Kidney epithelial cell (primary cell): ENCODE measurements around the gene USP21. TPM values are rescaled to one million over a fixed set of nuclear protein-coding genes. Genes with fewer than 3 reads are reported as not detected.

Experiments
- DNase-seq: peaks from one replicate; pipeline ENCODE4 v3.0.0-alpha.2; 2010; ENCODE audit warnings: low read depth
- H3K27me3 ChIP-seq: 2 replicates; pipeline ENCODE4 v1.6.0; 2011; ENCODE audit warnings: low read length; ENCODE audit not compliant: control insufficient read depth, insufficient read depth
- H3K36me3 ChIP-seq: 2 replicates; pipeline ENCODE4 v1.5.1; 2011; ENCODE audit warnings: low read length; ENCODE audit not compliant: control insufficient read depth, insufficient read depth
- H3K4me3 ChIP-seq: 2 replicates; pipeline ENCODE4 v1.5.1; 2011; ENCODE audit warnings: low read depth, mild to moderate bottlenecking, control low read depth, low read length
- CTCF ChIP-seq: IDR thresholded peaks from 2 replicates; pipeline ENCODE4 v1.5.1; 2011; ENCODE audit warnings: mild to moderate bottlenecking, moderate library complexity, low read length, control low read depth, inconsistent platforms; ENCODE audit not compliant: insufficient read depth, poor library complexity, severe bottlenecking
- total RNA-seq: library from RNA; depleted of rRNA; stranded (reverse); fragments of >200 nt; gene quantifications from 2 replicates; pipeline ENCODE4 v1.2.3, GENCODE V29; 2015

Gene USP21
- total RNA-seq, 1 donor from 2014 or later: 10.5 TPM

- DNase-seq: no peak
- no peaks in the 10 kb centered on the region for H3K36me3 ChIP-seq
- no peaks in the 10 kb centered on the region for H3K27me3 ChIP-seq
- peak overlapping the region; percentile 92 for H3K4me3 ChIP-seq
- TF ChIP-seq CTCF: no peak
Measured at GRCh38 chr1:161131523-161132409, 27.5 kb upstream of the USP21 start.

DNA sequence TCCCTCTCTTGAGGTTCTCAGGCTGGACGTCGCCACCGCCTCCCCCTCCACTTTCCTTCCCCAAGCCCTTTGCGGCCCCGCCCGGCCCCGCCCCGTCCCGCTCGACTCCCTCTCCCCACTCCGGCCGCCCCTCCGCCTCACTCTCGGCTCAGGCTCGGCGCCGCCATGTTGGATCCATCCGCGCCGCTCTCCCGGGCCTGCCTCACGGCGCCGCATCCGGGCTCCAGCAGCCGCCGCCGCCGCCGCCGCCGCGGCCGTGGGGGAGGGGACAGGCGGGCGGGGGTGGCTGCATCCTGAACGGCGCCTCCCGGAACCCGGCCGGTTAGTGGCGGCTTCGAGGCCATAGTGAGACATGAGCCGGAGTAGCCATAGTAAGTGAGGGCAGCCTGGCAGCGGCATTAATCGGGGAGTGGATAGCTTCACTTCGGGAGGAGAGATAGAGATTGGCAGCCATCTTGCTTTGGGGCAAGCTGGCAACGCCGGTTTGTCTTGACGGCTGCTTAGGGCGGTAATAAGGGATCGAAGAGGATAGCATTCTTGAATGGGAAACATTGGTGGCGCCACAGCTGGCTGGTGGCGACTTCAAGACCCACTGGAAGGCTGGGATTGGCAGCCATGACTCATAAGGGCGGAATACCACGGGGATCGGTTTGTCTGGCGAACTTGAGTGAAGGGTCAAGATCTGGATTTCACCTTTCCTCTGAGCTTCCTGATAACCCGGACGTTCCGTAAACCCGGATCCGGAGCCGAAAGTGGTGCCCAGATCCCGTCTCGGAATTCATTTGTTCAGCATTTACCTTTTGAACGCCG lies 26.7 kb upstream of the USP21 start, which contains the start of gene DEDD:
DEDD (minus strand) TSS at position 258 of the 810 bp plus-strand sequence. CDS start 8,205 bp downstream, outside the sequence.
- DNase-seq: peak; percentile 89
- TF ChIP-seq CTCF: no peak
- Histone ChIP-seq H3K27me3 (no peaks in the 10 kb centered on the region), H3K4me3 (peak within 1 kb of the TSS; percentile 92), H3K36me3 (no peaks in the 10 kb centered on the region)

- TF ChIP-seq CTCF: no peak
- Histone ChIP-seq H3K27me3 (no peaks in the 10 kb centered on the region), H3K36me3 (no peaks in the 10 kb centered on the region), H3K4me3 (peak overlapping the region; percentile 92)
- DNase-seq: no peak
Measured at GRCh38 chr1:161133220-161133740, 26.0 kb upstream of the USP21 start.

DNA sequence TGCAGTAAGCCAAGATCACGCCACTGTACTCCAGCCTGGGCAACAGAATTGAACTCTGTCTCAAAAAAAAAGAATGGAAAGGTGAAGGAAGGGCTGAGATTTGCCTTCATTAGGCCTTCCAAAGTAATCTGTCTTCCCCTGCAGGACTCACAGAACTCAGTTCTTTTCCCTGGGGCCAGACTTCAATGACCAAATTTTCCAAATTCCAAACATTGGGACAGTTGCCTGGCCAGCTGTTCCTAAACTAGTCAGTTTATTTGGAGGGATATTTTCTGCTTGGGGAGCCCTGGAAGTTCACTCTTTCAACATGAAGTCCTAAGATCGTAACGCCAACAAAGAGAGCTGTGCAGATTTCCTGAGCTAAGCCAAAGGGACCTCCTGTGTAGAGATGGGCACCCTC lies 21.4 kb upstream of the USP21 start:
- TF ChIP-seq CTCF: no peak
- Histone ChIP-seq H3K4me3 (no peak overlapping the region), H3K36me3 (no peaks in the 10 kb centered on the region), H3K27me3 (no peaks in the 10 kb centered on the region)
- DNase-seq: no peak

- no peak for DNase-seq
- no peak overlapping the region for H3K4me3 ChIP-seq
- no peaks in the 10 kb centered on the region for H3K36me3 ChIP-seq
- TF ChIP-seq CTCF: no peak
- H3K27me3 ChIP-seq: no peaks in the 10 kb centered on the region
Measured at GRCh38 chr1:161138431-161138830, 20.9 kb upstream of the USP21 start.
